Measurements from ENCODE around the gene NOTCH1.

GRCh38 chr9:136508729-136509500, 36.9 kb downstream of the NOTCH1 start:
- TF ChIP-seq ZFP30 (CRISPR knock-in tag; IDR thresholded peaks at IDR 0.05) (no peak), ZC3H10 (CRISPR knock-in tag; IDR thresholded peaks at IDR 0.05) (no peak), ZFP3 (CRISPR knock-in tag; IDR thresholded peaks at IDR 0.05) (no peak), PATZ1 (CRISPR knock-in tag; IDR thresholded peaks at IDR 0.05; ENCODE audit: borderline replicate concordance) (no peak), TOX (CRISPR knock-in tag; IDR thresholded peaks at IDR 0.05; ENCODE audit: borderline replicate concordance) (no peak), BACH2 (CRISPR knock-in tag; IDR thresholded peaks at IDR 0.05; ENCODE audit: borderline replicate concordance) (no peak)

Measured in SK-N-SH treated with all-trans-retinoic acid at 6 μM for 48 hours (cell line).